NCI-H526 treated with DMSO at 0.1 percent for 48 hours (cell line): Measurements from ENCODE around the gene FIBP.
"Not testable (repeated sequence)": the region's sequence is repeated elsewhere in the genome, so short reads cannot be mapped to it uniquely, and the experiment has no call there.

Source experiments
- DNase-seq: peaks from one replicate; lab custom pipeline; 2025; lab: John Stamatoyannopoulos, UW

FIBP gene

GRCh38 chr11:65915101-65915820 is 27.0 kb upstream of the FIBP start:
- DNase-seq = no peak

GRCh38 chr11:65912845-65913244 is 24.6 kb upstream of the FIBP start:
- DNase-seq = no peak

GRCh38 chr11:65911682-65912568 is 23.7 kb upstream of the FIBP start:
- DNase-seq = no peak

GRCh38 chr11:65907878-65908277 is 19.6 kb upstream of the FIBP start:
- DNase-seq = no peak

- DNase-seq = no peak
Observed at GRCh38 chr11:65906602-65907001, 18.3 kb upstream of the FIBP start.

GRCh38 chr11:65903715-65904114 is 15.4 kb upstream of the FIBP start:
- DNase-seq = no peak

GRCh38 chr11:65903068-65903481 is 14.8 kb upstream of the FIBP start:
- no peak for DNase-seq

GRCh38 chr11:65900899-65901180 is 12.6 kb upstream of the FIBP start:
- no peak for DNase-seq

GRCh38 chr11:65900125-65900898 is 12.0 kb upstream of the FIBP start, which contains the start of gene FOSL1:
Gene FOSL1, minus strand, starts transcription at chr11:65900388. Its CDS starts 49 bp downstream, at chr11:65900339.
- peak; percentile 77 for DNase-seq

GRCh38 chr11:65899356-65900124 is 11.3 kb upstream of the FIBP start:
- no peak for DNase-seq

GRCh38 chr11:65898656-65899355 is 10.5 kb upstream of the FIBP start:
- no peak for DNase-seq

GRCh38 chr11:65897020-65897471 is 8.8 kb upstream of the FIBP start:
- no peak for DNase-seq

- no peak for DNase-seq
Observed at GRCh38 chr11:65896034-65896999, 8.0 kb upstream of the FIBP start.

- DNase-seq = no peak
Observed at GRCh38 chr11:65895482-65895981, 7.3 kb upstream of the FIBP start.

GRCh38 chr11:65894034-65894591 is 5.8 kb upstream of the FIBP start:
- no peak for DNase-seq

GRCh38 chr11:65892661-65893317 is 4.5 kb upstream of the FIBP start:
- no peak for DNase-seq

- not testable (repeated sequence) for DNase-seq
Observed at GRCh38 chr11:65892137-65892540, 3.9 kb upstream of the FIBP start.

- DNase-seq = no peak
Observed at GRCh38 chr11:65891219-65892136, 3.2 kb upstream of the FIBP start.
